ENCODE data around the gene NT5C1B.
A peak's percentile ranks its signal among the peaks of the same experiment; 100 is the strongest.

NT5C1B gene

GRCh38 chr2:18550433-18550832, 38.9 kb downstream of the NT5C1B start:
- no peak for DNase-seq

GRCh38 chr2:18549083-18549482, 40.3 kb downstream of the NT5C1B start:
- DNase-seq: no peak

DNA sequence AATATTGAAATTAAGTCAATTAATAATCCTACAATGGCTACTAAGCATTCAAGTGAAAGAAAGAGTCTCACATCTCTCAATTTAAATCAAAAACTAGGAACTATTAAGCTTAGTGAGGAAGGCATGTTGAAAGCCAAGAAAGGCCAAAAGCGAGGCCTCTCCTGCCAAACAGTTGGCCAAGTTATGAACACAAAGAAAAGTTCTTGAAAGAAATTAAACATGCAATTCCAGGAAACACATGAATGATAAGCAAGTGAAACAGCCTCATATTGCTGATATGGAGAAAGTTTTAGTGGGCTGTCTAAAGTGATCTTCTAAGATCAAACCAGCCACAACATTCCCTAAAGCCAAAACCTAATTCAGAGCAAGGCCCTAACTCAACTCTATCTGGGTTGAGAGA, 40.7 kb downstream of the NT5C1B start:
- DNase-seq: no peak

DNA sequence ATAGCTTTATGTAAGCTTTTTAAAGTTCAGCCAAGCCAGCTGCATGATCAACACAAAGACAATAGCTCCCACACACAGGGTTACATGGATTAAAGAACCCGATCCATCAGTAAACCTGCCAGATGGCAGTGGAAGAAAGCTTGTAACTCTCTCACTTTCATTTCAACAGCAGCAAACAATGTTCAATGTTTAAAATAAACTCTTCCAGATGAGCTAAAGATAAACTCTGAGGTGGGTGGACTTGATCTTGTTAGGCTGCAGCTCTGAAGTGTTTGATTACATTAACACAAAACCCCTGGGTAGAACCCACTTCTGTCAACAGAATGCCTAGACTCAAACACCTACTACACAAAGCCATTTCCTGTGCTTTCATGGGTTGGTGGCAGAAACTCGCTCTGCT, 42.8 kb downstream of the NT5C1B start:
- DNase-seq: no peak

- no peak for DNase-seq
These were observed 44.0 kb downstream of the NT5C1B start for GRCh38 chr2:18545384-18545783.

GRCh38 chr2:18544171-18544570, 45.2 kb downstream of the NT5C1B start:
- DNase-seq: no peak

- DNase-seq: no peak
These were observed 48.5 kb downstream of the NT5C1B start for GRCh38 chr2:18540872-18541271.

- DNase-seq: no peak
These were observed 52.7 kb downstream of the NT5C1B start for GRCh38 chr2:18536697-18537096.

- DNase-seq: no peak
These were observed 53.3 kb downstream of the NT5C1B start for GRCh38 chr2:18536100-18536499.

DNA sequence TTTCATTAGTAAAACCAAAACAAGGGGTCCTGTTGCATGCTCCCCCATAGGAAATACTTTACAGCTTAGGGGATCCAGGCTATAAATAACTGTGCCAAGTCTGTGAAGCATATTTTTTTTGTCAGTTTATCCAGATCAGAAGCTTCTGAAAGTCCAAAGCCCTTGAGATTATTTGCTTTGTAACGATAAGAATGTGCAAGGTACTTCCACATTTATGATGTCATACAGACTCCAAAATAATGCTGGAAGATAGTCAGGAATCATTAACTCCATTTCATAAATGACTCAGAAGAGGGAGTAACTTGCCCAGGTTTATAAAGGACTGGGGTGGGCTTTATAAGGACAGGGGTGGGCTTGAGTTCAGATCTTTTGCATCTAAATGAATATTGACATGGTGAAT, 58.2 kb downstream of the NT5C1B start:
- no peak for DNase-seq

- no peak for DNase-seq
These were observed 61.5 kb downstream of the NT5C1B start for GRCh38 chr2:18527822-18528221.

DNA sequence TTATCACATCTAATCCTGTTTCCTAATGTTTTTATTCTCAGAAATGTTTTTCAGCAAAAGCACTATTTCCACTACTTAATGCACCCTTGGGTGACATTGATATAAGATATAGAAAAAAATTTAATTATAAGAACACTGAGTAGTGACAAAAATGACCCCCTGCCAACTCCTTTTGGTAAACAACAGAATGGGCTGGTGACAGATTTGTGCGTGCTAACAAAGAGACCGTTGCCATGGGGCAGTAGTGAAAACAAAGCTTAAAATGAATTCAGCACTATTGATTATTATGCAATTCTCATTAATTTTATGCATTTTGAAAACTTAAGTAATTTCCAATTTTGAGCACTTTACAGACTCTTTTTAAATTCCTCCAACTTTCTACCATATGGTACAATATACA, 62.0 kb downstream of the NT5C1B start:
- DNase-seq: no peak

GRCh38 chr2:18526429-18526828, 62.9 kb downstream of the NT5C1B start:
- no peak for DNase-seq

DNA sequence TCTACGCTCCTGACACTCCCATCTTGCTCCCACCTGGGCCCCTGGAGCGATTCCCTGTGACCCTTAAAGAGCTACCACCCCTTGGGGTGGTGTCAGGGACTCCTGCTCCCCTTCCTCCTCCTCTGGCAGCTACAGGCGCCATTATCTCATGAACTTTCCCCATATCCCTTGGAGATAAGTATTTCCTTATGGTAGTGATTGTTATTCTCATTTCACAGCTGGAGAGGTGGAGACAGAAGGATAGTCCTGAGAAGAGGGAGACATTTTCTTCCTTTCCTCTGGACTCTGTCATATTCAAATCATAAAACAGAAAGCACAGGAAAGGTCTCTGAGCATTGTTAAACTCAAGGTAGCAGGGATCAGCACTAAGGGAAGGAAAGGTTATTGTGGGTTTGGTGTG, 63.5 kb downstream of the NT5C1B start:
- DNase-seq: no peak

- DNase-seq: no peak
These were observed 64.1 kb downstream of the NT5C1B start for GRCh38 chr2:18525236-18525635.

- DNase-seq: no peak
These were observed 66.8 kb downstream of the NT5C1B start for GRCh38 chr2:18522484-18523146.

GRCh38 chr2:18520451-18521425, 68.6 kb downstream of the NT5C1B start:
- peak; percentile 88 for DNase-seq

DNA sequence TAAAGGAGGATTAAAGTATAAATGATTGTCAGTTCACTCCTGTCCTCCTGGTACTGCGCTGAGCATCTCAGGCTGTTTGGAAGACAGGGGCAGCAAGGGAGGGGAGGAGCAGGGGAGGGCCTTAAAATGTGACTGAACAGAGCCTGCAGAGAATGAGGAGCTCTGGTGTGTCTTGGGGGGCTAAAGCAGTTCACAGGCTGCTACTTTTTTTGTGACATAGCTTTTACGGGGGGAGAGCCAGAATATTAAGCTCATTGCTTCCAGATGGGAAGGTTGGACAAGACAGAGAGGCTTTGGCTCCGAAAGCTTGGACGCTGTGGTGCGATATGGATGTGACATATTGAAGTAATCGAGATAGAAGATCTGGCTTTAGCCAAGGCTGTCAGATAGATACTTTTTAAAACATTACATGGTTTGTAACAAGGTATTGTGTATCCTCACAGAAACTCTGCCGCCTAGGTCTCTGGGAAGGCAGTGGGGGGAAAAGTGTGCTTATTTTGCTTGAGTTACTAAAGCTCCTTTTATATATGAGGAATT, 69.4 kb downstream of the NT5C1B start:
- DNase-seq: no peak

- DNase-seq: no peak
These were observed 71.0 kb downstream of the NT5C1B start for GRCh38 chr2:18518116-18519111.

- DNase-seq: no peak
These were observed 72.0 kb downstream of the NT5C1B start for GRCh38 chr2:18517386-18517785.

DNA sequence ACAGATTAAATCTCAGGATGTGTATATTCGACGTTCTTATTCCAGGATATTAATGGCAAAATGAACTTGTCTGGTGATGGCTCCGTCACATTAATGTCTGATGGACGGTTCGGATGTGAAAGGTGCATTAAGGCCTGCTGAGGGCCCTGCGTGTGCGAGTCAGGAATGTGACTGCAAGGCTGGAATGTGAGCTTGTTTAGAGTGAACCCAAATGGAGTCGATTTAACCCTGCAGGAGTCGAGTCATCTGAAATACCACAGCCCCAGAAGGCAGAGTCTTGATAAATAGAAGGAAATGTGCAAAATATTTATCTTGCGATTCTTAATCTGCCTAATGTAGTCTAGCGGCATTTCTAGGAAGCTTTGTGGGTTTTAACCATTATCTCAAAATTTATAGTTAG, 73.3 kb downstream of the NT5C1B start:
- no peak for DNase-seq
